ENCODE results near the gene TRNT1. TPM values are rescaled to one million over a fixed set of nuclear protein-coding genes. Genes with fewer than 3 reads are reported as not detected.

Gene TRNT1
- total and polyA plus RNA-seq, 5 donors from 2014 or later, result 20.3 to 29.0 (median 26.2) TPM

- H3K9me3 Mint-ChIP-seq, result peaks cover 0 to 2% (median 0%) of the 10 kb centered on the region in 7 donors
- H3K4me1 ChIP-seq (ENCODE audit: control insufficient read depth, insufficient read depth, low read length, poor library complexity, severe bottlenecking), result no peaks in the 10 kb centered on the region
- no peaks in the 10 kb centered on the region for H3K4me1 Mint-ChIP-seq
- H3K9me3 ChIP-seq (ENCODE audit: control insufficient read depth in 2 of 2, low read length in 2 of 2), result no peaks in the 10 kb centered on the region
- no peak overlapping the region for H3K27ac Mint-ChIP-seq
- no peak overlapping the region for H3K27ac ChIP-seq (ENCODE audit: insufficient read depth, low read length, poor library complexity, severe bottlenecking)
- DNase-seq (no peak), ATAC-seq (ENCODE audit: low read depth in 2 of 2) (no peak)
- H3K4me3 Mint-ChIP-seq, result no peak overlapping the region
- H3K4me3 ChIP-seq (ENCODE audit: low read depth, low read length), result no peak overlapping the region
- H3K27me3 Mint-ChIP-seq, result peaks cover 19% of the 10 kb centered on the region
- peaks cover 10% of the 10 kb centered on the region for H3K27me3 ChIP-seq (ENCODE audit: control insufficient read depth, insufficient read depth, low read length)
- no peaks in the 10 kb centered on the region for H3K36me3 Mint-ChIP-seq
- no peaks in the 10 kb centered on the region for H3K36me3 ChIP-seq (ENCODE audit: control insufficient read depth, insufficient read depth, low read length)
Observed at GRCh38 chr3:3107181-3107580, 19.6 kb upstream of the TRNT1 start.

DNA sequence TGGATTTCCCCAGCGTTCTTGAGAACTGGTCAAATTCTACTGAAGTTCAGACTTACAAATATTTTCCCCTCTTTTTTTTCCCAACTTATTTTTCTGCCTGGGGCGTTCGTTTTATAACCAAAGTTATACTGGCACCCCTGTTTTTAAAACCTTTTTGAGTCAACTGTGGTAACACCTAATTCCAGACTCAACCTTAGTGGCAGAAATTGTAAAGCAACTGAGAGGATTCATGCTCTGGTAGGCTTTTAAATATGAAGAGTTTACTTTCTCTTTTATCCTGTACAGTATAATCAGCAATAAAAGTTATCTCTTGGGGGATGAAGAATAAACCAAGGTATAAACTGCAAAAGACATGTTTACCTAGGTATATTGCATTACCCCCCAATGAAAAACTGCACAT lies 18.9 kb upstream of the TRNT1 start:
- Mint-ChIP-seq H3K4me1 (no peaks in the 10 kb centered on the region), H3K4me3 (no peak overlapping the region)
- H3K4me3 ChIP-seq (ENCODE audit: low read depth, low read length), result no peak overlapping the region

DNA sequence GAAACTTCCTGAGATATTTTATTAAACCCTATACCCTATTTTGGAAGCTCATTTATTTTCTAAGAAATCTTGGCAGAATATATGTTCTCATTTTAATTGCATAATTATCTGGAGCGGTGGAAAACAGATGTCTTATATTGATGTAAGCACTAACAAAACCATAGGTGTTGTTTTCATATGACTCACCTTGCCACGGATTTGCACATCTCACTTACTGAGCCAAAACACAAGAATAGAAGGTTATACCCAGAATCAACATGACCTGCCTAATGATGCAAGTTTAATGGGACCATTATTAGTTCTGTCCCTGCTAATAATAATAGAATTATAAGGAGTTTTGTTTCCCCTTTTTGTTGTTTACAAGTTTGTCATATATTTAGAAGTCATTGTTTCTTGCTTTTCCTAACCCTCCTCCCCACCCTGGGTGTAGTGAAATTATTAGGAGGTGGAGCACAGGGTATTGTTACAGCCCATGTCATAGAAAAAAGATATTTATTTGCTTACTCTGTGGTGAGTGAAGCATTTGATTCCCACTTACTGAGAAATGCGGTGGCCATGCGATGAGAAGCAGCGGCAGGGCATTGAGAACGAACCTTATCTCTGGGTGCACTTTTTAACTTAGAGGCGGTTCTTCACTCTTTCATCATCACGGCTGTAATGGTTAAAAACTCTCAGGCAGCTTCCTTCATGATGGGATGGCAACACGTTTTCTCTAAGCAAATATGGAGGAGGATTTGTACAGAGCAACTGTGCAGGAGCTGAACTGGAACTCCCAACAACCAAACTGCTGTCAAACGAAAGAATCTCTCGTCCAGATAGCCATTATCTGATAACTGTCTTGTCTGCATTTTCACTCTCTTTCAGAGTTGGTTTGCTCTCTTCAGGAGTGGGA lies 17.1 kb upstream of the TRNT1 start:
- Mint-ChIP-seq H3K27ac (no peak overlapping the region), H3K27me3 (peaks cover 21% of the 10 kb centered on the region), H3K9me3 (peaks cover 0 to 2% (median 0%) of the 10 kb centered on the region in 7 donors), H3K4me3 (no peak overlapping the region), H3K4me1 (no peaks in the 10 kb centered on the region), H3K36me3 (no peaks in the 10 kb centered on the region)
- no peak for ATAC-seq (ENCODE audit: low read depth in 2 of 2)
- Histone ChIP-seq H3K27ac (ENCODE audit: insufficient read depth, low read length, poor library complexity, severe bottlenecking) (no peak overlapping the region), H3K4me1 (ENCODE audit: control insufficient read depth, insufficient read depth, low read length, poor library complexity, severe bottlenecking) (no peaks in the 10 kb centered on the region), H3K36me3 (ENCODE audit: control insufficient read depth, insufficient read depth, low read length) (no peaks in the 10 kb centered on the region), H3K27me3 (ENCODE audit: control insufficient read depth, insufficient read depth, low read length) (peaks cover 12% of the 10 kb centered on the region), H3K9me3 (ENCODE audit: control insufficient read depth in 2 of 2, low read length in 2 of 2) (no peaks in the 10 kb centered on the region), H3K4me3 (ENCODE audit: low read depth, low read length) (no peak overlapping the region)
- no peak for DNase-seq

More for the DNA sequence above, 18.9 kb upstream of the TRNT1 start:
- H3K27me3 ChIP-seq (ENCODE audit: control insufficient read depth, insufficient read depth, low read length), result peaks cover 10% of the 10 kb centered on the region
- Mint-ChIP-seq H3K36me3 (no peaks in the 10 kb centered on the region), H3K9me3 (peaks cover 0 to 2% (median 0%) of the 10 kb centered on the region in 7 donors), H3K27me3 (peaks cover 19% of the 10 kb centered on the region), H3K27ac (no peak overlapping the region)
- H3K27ac ChIP-seq (ENCODE audit: insufficient read depth, low read length, poor library complexity, severe bottlenecking), result no peak overlapping the region
- H3K9me3 ChIP-seq (ENCODE audit: control insufficient read depth in 2 of 2, low read length in 2 of 2), result no peaks in the 10 kb centered on the region
- no peaks in the 10 kb centered on the region for H3K36me3 ChIP-seq (ENCODE audit: control insufficient read depth, insufficient read depth, low read length)
- H3K4me1 ChIP-seq (ENCODE audit: control insufficient read depth, insufficient read depth, low read length, poor library complexity, severe bottlenecking), result no peaks in the 10 kb centered on the region
- ATAC-seq (ENCODE audit: low read depth in 2 of 2), result no peak
- DNase-seq, result no peak

DNA sequence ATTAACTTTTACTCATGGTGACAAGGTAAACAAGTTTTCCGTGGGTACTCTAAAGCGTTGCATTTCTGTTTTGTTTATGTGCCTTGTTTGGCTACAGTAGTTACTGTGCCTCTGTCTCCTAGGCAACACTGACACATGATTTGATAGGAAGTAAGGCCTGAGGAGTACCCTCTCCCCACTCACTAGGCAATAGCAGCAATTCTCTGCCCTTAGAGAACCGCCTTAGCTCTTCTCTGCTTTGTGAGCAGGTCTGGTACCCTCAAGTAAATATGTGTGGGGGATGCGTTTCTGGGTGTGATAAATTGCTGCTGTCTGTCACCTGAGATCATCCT lies 16.5 kb upstream of the TRNT1 start, which contains the start of gene IL5RA:
IL5RA (minus strand) TSS at position 76 of the 332 bp plus-strand sequence. CDS start 5,390 bp downstream, outside the sequence.
- no peak within 1 kb of the TSS for H3K4me3 ChIP-seq (ENCODE audit: low read depth, low read length)
- ATAC-seq (ENCODE audit: low read depth in 2 of 2), result no peak
- H3K4me1 Mint-ChIP-seq, result no peaks in the 10 kb centered on the region
- no peak for DNase-seq
- peaks cover 26% of the 10 kb centered on the region for H3K27me3 Mint-ChIP-seq
- peak within 1 kb of the TSS in 1 of 3 donors; percentile 28 for H3K27ac Mint-ChIP-seq
- no peaks in the 10 kb centered on the region for H3K36me3 Mint-ChIP-seq
- no peak within 1 kb of the TSS for H3K27ac ChIP-seq (ENCODE audit: insufficient read depth, low read length, poor library complexity, severe bottlenecking)
- H3K4me1 ChIP-seq (ENCODE audit: control insufficient read depth, insufficient read depth, low read length, poor library complexity, severe bottlenecking), result no peaks in the 10 kb centered on the region
- no peaks in the 10 kb centered on the region for H3K9me3 ChIP-seq (ENCODE audit: control insufficient read depth in 2 of 2, low read length in 2 of 2)
- no peaks in the 10 kb centered on the region for H3K36me3 ChIP-seq (ENCODE audit: control insufficient read depth, insufficient read depth, low read length)
- H3K27me3 ChIP-seq (ENCODE audit: control insufficient read depth, insufficient read depth, low read length), result peaks cover 12% of the 10 kb centered on the region
- H3K4me3 Mint-ChIP-seq, result no peak within 1 kb of the TSS
- peaks cover 0 to 2% (median 0%) of the 10 kb centered on the region in 7 donors for H3K9me3 Mint-ChIP-seq

DNA sequence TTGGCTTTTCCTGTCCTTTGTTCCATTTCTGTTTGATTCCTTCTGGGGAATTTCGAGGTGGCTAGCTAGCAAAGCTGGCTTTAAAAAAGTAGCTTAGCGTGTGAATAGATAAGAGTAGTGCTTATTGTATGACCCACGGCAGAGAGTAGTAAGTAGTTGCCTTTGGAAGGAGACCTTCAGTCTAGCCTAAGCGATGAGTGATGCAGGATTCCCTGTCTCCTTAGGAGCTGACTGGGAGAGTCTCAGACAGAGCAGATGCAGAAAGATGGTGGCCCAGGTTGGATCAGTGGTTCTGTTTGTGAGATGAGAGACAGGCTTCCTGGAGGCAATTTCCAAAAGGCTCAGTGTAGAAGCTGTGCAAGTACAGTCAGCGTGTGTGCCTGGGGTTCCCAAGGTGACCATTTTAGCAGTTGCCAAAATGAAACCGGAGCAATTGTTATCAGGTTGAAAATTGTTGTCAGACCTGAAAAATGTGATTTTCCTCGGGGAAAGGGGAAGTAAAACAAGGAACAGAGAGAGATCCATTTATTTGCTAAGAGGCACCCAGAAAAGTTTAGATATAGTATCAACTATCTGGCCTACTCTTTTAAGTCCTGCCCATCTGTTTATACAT lies 15.9 kb upstream of the TRNT1 start:
- H3K9me3 Mint-ChIP-seq, result peaks cover 0 to 2% (median 0%) of the 10 kb centered on the region in 7 donors
- H3K4me3 Mint-ChIP-seq, result no peak overlapping the region
- DNase-seq (no peak), ATAC-seq (ENCODE audit: low read depth in 2 of 2) (no peak)
- no peak overlapping the region for H3K4me3 ChIP-seq (ENCODE audit: low read depth, low read length)
- peaks cover 32% of the 10 kb centered on the region for H3K27me3 Mint-ChIP-seq
- no peak overlapping the region for H3K27ac ChIP-seq (ENCODE audit: insufficient read depth, low read length, poor library complexity, severe bottlenecking)
- no peaks in the 10 kb centered on the region for H3K36me3 ChIP-seq (ENCODE audit: control insufficient read depth, insufficient read depth, low read length)
- no peaks in the 10 kb centered on the region for H3K36me3 Mint-ChIP-seq
- no peaks in the 10 kb centered on the region for H3K4me1 ChIP-seq (ENCODE audit: control insufficient read depth, insufficient read depth, low read length, poor library complexity, severe bottlenecking)
- H3K9me3 ChIP-seq (ENCODE audit: control insufficient read depth in 2 of 2, low read length in 2 of 2), result no peaks in the 10 kb centered on the region
- H3K27me3 ChIP-seq (ENCODE audit: control insufficient read depth, insufficient read depth, low read length), result peaks cover 7% of the 10 kb centered on the region
- H3K27ac Mint-ChIP-seq, result peak overlapping the region in 1 of 3 donors; percentile 28
- no peaks in the 10 kb centered on the region for H3K4me1 Mint-ChIP-seq

DNA sequence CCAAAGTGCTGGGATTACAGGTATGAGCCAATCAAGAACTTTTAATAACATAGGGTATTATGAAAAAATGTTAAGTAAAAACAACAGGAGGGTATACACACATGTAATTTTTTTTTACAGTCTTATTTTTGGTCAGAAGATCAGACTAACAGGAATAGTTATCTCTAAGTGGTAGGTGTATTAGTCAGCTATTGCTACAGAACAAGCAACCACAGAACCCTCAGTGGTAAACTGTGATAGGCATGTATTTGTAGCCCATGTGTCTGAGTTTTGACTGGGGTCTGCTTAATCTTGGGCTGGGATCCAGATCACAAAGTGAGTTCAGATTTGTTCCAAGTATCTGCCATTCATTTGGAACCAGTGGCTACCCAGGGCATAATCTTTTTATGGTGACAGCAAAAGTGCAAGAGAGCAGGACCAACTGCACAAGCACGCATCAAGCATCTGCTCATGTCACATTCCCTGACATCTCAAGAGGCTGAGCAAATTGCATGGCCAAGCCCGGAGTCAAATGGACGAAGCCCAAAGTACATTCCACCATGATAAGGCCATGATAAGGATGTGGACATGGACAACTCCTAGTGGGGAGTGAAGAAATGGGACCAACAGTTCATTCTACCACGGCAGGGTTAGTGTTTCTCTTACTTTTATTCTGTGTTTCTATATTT lies 13.6 kb upstream of the TRNT1 start:
- ATAC-seq (ENCODE audit: low read depth in 2 of 2), result no peak
- H3K4me1 Mint-ChIP-seq, result no peaks in the 10 kb centered on the region
- peaks cover 0 to 2% (median 0%) of the 10 kb centered on the region in 7 donors for H3K9me3 Mint-ChIP-seq
- H3K27ac Mint-ChIP-seq, result no peak overlapping the region
- no peak overlapping the region for H3K4me3 Mint-ChIP-seq
- Histone ChIP-seq H3K4me3 (ENCODE audit: low read depth, low read length) (no peak overlapping the region), H3K27ac (ENCODE audit: insufficient read depth, low read length, poor library complexity, severe bottlenecking) (no peak overlapping the region), H3K36me3 (ENCODE audit: control insufficient read depth, insufficient read depth, low read length) (no peaks in the 10 kb centered on the region), H3K4me1 (ENCODE audit: control insufficient read depth, insufficient read depth, low read length, poor library complexity, severe bottlenecking) (no peaks in the 10 kb centered on the region), H3K9me3 (ENCODE audit: control insufficient read depth in 2 of 2, low read length in 2 of 2) (no peaks in the 10 kb centered on the region), H3K27me3 (ENCODE audit: control insufficient read depth, insufficient read depth, low read length) (peaks cover 7% of the 10 kb centered on the region)
- peaks cover 46% of the 10 kb centered on the region for H3K27me3 Mint-ChIP-seq
- H3K36me3 Mint-ChIP-seq, result no peaks in the 10 kb centered on the region
- no peak for DNase-seq

DNA sequence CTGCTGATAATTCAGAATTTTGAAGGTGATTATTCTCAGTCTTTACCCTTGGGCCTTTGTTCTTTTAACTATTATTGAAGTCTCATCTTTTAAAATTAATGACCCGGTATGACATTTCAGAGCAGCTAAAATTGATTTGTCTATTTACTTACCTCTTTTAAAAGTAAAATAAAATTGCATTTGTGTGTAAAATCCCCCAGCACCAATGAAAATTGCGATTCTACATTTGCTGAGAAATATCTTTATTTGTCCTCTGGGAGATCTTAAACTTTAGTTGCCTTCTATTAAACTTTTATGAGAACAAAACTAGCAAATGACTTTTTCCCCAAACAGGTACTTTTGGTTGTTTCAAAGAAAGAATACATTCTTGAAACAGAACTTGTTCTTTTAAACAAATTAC lies 9.1 kb upstream of the TRNT1 start:
- Histone ChIP-seq H3K4me1 (ENCODE audit: control insufficient read depth, insufficient read depth, low read length, poor library complexity, severe bottlenecking) (no peaks in the 10 kb centered on the region), H3K4me3 (ENCODE audit: low read depth, low read length) (no peak overlapping the region), H3K9me3 (ENCODE audit: control insufficient read depth in 2 of 2, low read length in 2 of 2) (no peaks in the 10 kb centered on the region), H3K27ac (ENCODE audit: insufficient read depth, low read length, poor library complexity, severe bottlenecking) (no peak overlapping the region), H3K27me3 (ENCODE audit: control insufficient read depth, insufficient read depth, low read length) (peaks cover 3% of the 10 kb centered on the region), H3K36me3 (ENCODE audit: control insufficient read depth, insufficient read depth, low read length) (no peaks in the 10 kb centered on the region)
- Mint-ChIP-seq H3K9me3 (no peaks in the 10 kb centered on the region), H3K27ac (no peak overlapping the region), H3K36me3 (peaks cover 3% of the 10 kb centered on the region), H3K4me3 (no peak overlapping the region), H3K27me3 (peaks cover 54% of the 10 kb centered on the region), H3K4me1 (no peaks in the 10 kb centered on the region)
- no peak for ATAC-seq (ENCODE audit: low read depth in 2 of 2)
- DNase-seq, result no peak
